ENCODE results near the gene HPGD.

Gene HPGD

GRCh38 chr4:174522183-174523024 is at the start of gene HPGD:
TSS of gene HPGD (minus strand) at chr4:174522488. CDS start at chr4:174522451, 37 bp downstream.
- no peak for DNase-seq (ENCODE audit: low read depth)

- no peak for DNase-seq (ENCODE audit: low read depth)
Observed at GRCh38 chr4:174564529-174564928, 42.2 kb upstream of the HPGD start.

GRCh38 chr4:174563399-174563798 is 41.1 kb upstream of the HPGD start:
- no peak for DNase-seq (ENCODE audit: low read depth)

- no peak for DNase-seq (ENCODE audit: low read depth)
Observed at GRCh38 chr4:174561560-174561959, 39.3 kb upstream of the HPGD start.

- DNase-seq (ENCODE audit: low read depth) = no peak
Observed at GRCh38 chr4:174559894-174560293, 37.6 kb upstream of the HPGD start.

GRCh38 chr4:174555789-174556630 is 33.7 kb upstream of the HPGD start:
- DNase-seq (ENCODE audit: low read depth) = no peak

- DNase-seq (ENCODE audit: low read depth) = no peak
Observed at GRCh38 chr4:174554231-174554728, 32.0 kb upstream of the HPGD start.

- peak; percentile 40 for DNase-seq (ENCODE audit: low read depth)
Observed at GRCh38 chr4:174553828-174554227, 31.5 kb upstream of the HPGD start.

- no peak for DNase-seq (ENCODE audit: low read depth)
Observed at GRCh38 chr4:174553031-174553430, 30.7 kb upstream of the HPGD start.

- DNase-seq (ENCODE audit: low read depth) = no peak
Observed at GRCh38 chr4:174550541-174550940, 28.3 kb upstream of the HPGD start.

GRCh38 chr4:174549721-174550120 is 27.4 kb upstream of the HPGD start:
- DNase-seq (ENCODE audit: low read depth) = peak; percentile 9

GRCh38 chr4:174545268-174545667 is 23.0 kb upstream of the HPGD start:
- no peak for DNase-seq (ENCODE audit: low read depth)

- no peak for DNase-seq (ENCODE audit: low read depth)
Observed at GRCh38 chr4:174544496-174544895, 22.2 kb upstream of the HPGD start.

- DNase-seq (ENCODE audit: low read depth) = no peak
Observed at GRCh38 chr4:174540175-174540574, 17.9 kb upstream of the HPGD start.

- no peak for DNase-seq (ENCODE audit: low read depth)
Observed at GRCh38 chr4:174539571-174539970, 17.3 kb upstream of the HPGD start.

- DNase-seq (ENCODE audit: low read depth) = no peak
Observed at GRCh38 chr4:174538876-174539250, 16.6 kb upstream of the HPGD start.

GRCh38 chr4:174538123-174538875 is 16.0 kb upstream of the HPGD start:
- DNase-seq (ENCODE audit: low read depth) = no peak

- DNase-seq (ENCODE audit: low read depth) = no peak
Observed at GRCh38 chr4:174537634-174538033, 15.3 kb upstream of the HPGD start.

GRCh38 chr4:174534461-174534860 is 12.2 kb upstream of the HPGD start:
- no peak for DNase-seq (ENCODE audit: low read depth)

GRCh38 chr4:174532445-174532844 is 10.2 kb upstream of the HPGD start:
- no peak for DNase-seq (ENCODE audit: low read depth)

GRCh38 chr4:174531486-174531885 is 9.2 kb upstream of the HPGD start:
- no peak for DNase-seq (ENCODE audit: low read depth)

- no peak for DNase-seq (ENCODE audit: low read depth)
Observed at GRCh38 chr4:174528226-174528625, 5.9 kb upstream of the HPGD start.

All from HS-5 (cell line).